ENCODE data around the gene PACSIN2.
"Not testable (repeated sequence)": the region's sequence is repeated elsewhere in the genome, so short reads cannot be mapped to it uniquely, and the experiment has no call there.

Gene PACSIN2

DNA sequence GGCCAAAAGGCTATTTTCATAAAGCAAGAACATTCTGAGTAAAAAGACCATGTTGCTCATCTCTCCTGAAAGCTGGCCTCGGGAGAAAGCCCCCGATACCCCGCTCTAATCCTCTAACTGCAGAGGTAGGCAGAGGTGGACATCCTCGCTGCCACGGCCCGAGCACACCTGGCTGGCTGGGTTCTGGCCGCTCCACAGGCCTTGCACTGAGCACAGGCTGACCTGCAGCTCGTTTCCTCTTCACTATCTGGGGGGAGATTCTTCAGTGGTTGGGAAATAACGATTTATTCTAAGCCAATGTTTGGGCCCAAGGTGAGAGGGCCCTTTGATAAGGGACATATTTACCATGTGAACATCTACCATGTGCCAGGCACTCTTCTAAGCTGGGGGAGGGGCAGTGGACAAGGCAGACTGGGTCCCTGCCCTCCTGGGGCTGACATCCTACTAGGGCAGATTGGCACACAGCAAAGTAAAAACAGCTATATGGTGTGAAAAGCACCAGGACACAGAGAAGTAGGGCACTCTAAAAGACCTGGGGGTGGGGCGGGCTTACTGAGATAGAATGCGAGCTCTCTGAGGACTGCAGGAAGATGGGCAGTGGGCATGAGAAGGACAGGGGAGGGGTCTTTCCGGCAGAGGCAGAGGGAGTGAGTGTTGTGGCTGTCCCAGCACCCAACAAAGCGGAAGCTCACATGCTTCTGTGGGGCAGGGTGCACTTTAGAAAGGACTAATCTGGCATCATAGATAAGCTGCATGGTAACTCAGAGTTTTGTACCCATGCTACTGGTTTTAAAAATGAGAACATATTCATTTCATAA lies 92.4 kb downstream of the PACSIN2 start:
- no peak for DNase-seq

DNA sequence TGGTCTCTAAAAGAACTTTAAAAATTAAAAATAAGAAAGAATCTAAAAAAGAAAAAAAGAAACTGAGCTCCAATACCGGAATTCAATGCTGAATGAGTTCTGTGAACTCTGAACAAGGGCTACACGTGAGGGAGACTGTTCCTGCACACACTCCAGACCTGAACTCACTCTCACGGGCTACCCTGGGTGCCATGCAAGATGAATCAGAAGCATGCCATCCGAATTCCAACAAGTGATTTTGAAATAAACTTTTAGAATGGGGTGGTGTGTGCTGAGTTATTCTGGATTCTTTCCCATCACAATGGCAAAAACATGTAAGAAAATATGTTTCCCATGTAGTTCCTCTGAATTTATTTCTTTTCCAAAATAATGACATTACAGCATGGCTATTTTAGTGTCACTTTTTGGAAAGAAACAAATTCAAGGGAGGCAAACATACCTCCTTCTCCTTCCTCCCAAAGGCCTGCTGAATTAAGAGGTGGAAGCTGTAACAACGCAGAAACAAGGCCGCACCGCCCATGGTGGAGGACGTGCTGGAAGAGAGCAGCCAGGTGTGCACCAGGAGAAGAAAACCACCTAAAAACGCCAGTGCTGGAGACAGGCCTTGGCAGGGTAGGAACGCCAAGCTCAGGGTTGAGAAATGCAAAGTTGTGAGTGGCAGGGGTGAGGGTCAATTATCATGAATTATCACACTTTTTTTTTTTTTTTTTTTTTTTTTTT lies 94.7 kb downstream of the PACSIN2 start:
- no peak for DNase-seq

GRCh38 chr22:42919199-42919598 lies 95.8 kb downstream of the PACSIN2 start:
- no peak for DNase-seq

DNA sequence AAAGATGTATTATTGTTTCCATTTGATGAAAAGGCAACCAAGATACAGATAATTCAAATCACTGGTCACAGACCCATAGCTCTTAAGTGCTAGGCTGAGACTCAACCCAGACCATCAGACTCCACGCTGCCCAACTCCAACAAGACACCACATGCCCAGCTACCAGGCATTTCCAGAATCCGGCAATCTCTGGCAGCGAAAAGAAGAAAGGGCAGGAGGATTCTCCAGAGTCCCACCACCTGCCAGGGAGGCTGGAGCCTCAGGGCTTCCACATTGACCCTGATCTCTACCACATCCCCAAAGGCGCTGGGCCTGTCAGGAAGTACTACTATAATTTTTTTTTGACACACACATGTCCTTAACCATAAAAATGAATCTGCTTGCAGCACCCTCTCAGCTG lies 96.4 kb downstream of the PACSIN2 start:
- no peak for DNase-seq

DNA sequence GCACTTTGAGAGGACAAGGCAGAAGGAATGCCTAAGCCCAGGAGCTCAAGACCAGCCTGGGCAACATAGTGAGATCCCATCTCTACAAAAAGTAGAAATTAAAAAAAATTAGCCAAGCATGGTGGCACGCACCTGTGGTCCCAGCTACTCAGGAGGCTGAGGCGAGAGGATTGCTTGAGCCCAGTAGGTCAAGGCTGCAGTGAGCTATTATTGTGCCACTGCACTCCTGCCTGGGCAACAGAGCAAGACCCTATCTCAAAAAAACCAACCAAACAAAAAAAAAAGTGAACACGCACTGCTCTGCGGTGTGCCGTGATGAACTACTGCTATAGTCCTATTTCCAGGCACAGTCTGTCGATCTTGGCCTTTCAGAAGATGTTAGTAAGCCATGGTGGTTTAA lies 97.6 kb downstream of the PACSIN2 start:
- not testable (repeated sequence) for DNase-seq

- no peak for DNase-seq
These were observed 98.8 kb downstream of the PACSIN2 start for GRCh38 chr22:42915980-42916765.

GRCh38 chr22:42914511-42915076 lies 100.4 kb downstream of the PACSIN2 start:
- DNase-seq: no peak

- no peak for DNase-seq
These were observed 101.0 kb downstream of the PACSIN2 start for GRCh38 chr22:42913874-42914510.

GRCh38 chr22:42912059-42912458 lies 102.9 kb downstream of the PACSIN2 start:
- DNase-seq: no peak

- no peak for DNase-seq
These were observed 104.6 kb downstream of the PACSIN2 start for GRCh38 chr22:42910221-42910942.

GRCh38 chr22:42909363-42910058 lies 105.4 kb downstream of the PACSIN2 start:
- no peak for DNase-seq

DNA sequence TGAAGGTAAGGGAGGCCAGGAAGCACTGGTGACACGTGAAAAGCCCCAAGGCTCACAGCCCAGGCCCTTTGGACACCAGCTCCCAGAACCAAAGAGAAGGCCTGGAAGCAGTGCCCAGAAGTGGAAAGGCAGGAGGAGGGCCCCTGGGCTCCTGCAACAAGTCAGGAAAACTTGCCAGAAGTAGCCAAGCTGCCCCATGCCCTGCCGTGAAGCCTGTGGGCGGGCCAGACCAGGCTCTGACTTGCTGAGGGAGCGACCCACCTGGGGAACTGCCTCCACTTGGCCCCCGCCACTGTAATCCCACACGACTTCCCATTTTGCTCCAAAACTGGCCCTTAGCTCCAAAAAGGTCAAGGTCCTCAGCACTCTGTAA lies 106.6 kb downstream of the PACSIN2 start:
- DNase-seq: no peak

DNA sequence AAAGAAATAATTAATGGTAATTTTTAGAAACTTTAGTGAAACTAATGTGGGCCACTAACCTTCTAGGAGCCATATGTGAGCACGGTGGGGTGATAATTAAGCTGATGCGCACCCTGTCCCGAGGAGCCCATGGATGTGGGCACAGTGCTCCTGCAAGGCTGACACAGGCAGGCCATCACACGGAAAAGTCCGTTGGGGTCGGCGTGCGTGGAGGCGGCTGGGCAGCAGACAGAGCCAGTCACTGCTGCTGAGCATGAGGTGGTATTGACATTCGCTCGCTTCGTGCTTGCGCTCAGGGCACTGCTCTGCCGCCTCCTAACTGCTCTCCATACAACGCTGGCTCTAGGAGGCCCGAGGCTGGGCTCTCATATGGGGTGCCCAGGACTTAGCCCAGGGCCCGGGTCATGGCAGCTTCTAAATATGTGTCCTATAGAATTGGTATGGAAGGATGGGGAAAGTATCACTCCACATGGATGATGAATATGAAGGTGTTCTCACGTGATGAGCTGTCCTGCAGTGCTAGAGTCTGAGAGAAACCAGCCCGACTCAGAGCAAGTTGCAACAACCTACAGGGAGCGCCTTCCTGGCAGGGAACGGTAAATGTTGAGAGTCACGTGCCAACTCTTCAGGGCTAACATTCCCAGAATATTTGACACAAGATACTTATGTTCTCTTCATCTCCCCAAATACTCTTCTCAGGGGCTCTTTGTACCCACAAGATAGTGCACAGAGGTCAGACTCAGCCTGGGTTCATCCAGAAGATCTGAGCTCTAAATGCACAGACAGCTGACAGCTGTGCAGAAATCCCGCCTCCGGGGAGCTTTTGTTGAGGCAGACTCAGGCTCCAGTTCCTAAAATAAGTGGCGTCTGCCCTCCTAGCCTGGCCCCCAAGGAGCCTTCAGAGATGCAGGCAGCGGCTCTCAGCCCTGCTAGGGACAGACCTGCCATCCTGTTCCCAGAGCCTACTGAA lies 107.3 kb downstream of the PACSIN2 start:
- no peak for DNase-seq

- no peak for DNase-seq
These were observed 108.2 kb downstream of the PACSIN2 start for GRCh38 chr22:42906605-42907348.

DNA sequence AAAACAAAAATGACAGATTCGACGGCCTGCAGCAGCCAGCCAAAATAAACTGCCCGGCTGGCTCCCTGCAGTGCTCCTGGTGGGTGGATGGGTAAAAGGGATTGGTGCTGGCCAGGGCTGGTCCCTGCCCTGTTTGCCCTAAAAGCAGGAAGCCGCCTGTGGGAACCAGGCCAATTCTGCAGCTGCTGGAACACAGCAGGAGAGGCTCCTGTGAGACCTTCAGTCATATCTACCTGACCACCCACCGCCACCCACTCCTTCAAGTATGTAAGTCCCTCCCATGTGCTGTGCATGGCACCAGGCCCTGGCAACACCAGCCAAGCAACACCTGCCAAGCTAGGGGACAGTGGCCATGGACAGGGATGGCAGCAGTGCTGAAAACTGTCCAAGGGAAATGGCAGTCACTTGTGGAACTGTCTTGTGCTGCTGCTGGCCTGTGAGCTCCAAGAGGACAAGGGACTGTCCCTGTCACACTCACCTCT lies 109.2 kb downstream of the PACSIN2 start:
- peak; percentile 74 for DNase-seq

DNA sequence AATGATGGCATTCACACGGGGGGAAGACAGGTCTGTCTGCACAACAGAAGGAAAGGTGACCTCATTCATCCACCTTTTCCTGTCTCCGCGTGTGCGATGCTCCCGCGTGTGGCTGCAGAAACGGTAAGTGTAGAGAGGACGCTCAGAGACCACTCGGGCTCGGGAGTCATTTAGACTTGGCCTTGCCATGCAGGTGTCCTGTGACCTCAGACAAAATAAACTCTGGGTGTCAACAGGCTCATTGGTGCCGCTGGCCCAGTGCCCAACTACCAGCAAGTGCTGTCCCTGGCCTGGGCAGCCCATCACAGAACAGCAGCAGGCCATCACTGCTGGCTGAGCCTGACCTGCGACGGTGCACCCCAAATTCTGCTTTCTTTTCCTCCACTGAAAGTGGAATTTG lies 109.7 kb downstream of the PACSIN2 start:
- DNase-seq: no peak

GRCh38 chr22:42904050-42904449 lies 110.9 kb downstream of the PACSIN2 start:
- DNase-seq: no peak

DNA sequence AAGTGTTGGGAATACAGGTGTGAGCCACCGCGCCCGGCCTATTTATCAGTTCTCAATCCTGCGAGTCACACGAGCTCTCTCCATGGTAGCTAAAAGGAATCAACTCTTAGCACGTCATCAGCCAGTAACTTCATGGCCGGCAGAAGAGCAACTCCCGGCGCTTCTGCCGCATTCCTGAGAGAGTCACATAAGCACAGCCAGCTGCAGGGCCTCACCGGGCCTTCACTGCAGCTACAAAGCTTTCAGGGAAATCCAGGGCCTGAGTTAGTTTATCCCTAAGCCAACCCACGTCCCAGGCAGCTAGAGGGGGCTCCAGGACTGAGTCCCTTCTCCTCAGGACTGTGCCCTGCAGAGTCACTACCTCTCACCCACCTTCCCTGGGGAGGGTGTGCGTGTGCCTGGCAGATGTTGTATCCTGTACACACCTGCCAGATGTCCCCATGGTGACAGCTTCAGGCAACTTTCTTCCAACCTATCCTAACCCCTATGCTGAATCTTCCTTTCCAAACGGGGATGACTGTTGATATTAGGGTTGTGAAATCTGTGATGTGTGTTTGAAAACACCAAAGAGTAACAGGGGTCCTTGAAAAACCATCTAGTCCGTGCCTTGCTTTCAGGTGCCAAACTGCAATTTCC lies 112.0 kb downstream of the PACSIN2 start:
- DNase-seq: no peak

Measured in NCI-H2029 treated with DMSO at 0.1 percent for 48 hours (cell line).